Kidney epithelial cell (primary cell): ENCODE measurements around the gene FLOT1. TPM values are rescaled to one million over a fixed set of nuclear protein-coding genes. Genes with fewer than 3 reads are reported as not detected.
"Not testable (repeated sequence)": the region's sequence is repeated elsewhere in the genome, so short reads cannot be mapped to it uniquely, and the experiment has no call there.

ENCODE experiments used
- DNase-seq: peaks from one replicate; pipeline ENCODE4 v3.0.0-alpha.2; 2010; ENCODE audit warnings: low read depth
- H3K27me3 ChIP-seq: 2 replicates; pipeline ENCODE4 v1.6.0; 2011; ENCODE audit warnings: low read length; ENCODE audit not compliant: control insufficient read depth, insufficient read depth
- H3K36me3 ChIP-seq: 2 replicates; pipeline ENCODE4 v1.5.1; 2011; ENCODE audit warnings: low read length; ENCODE audit not compliant: control insufficient read depth, insufficient read depth
- H3K4me3 ChIP-seq: 2 replicates; pipeline ENCODE4 v1.5.1; 2011; ENCODE audit warnings: low read depth, mild to moderate bottlenecking, control low read depth, low read length
- total RNA-seq: library from RNA; depleted of rRNA; stranded (reverse); fragments of >200 nt; gene quantifications from 2 replicates; pipeline ENCODE4 v1.2.3, GENCODE V29; 2015
- TF ChIP-seq, protein P1 (sequence below): IDR thresholded peaks from 2 replicates; pipeline ENCODE4 v1.5.1; 2011; ENCODE audit warnings: mild to moderate bottlenecking, moderate library complexity, low read length, control low read depth, inconsistent platforms; ENCODE audit not compliant: insufficient read depth, poor library complexity, severe bottlenecking

FLOT1 gene
- total RNA-seq, 1 donor from 2014 or later: 142 TPM

- no peaks in the 10 kb centered on the region for H3K27me3 ChIP-seq
- H3K4me3 ChIP-seq: no peak overlapping the region
- TF ChIP-seq, protein P1, sequence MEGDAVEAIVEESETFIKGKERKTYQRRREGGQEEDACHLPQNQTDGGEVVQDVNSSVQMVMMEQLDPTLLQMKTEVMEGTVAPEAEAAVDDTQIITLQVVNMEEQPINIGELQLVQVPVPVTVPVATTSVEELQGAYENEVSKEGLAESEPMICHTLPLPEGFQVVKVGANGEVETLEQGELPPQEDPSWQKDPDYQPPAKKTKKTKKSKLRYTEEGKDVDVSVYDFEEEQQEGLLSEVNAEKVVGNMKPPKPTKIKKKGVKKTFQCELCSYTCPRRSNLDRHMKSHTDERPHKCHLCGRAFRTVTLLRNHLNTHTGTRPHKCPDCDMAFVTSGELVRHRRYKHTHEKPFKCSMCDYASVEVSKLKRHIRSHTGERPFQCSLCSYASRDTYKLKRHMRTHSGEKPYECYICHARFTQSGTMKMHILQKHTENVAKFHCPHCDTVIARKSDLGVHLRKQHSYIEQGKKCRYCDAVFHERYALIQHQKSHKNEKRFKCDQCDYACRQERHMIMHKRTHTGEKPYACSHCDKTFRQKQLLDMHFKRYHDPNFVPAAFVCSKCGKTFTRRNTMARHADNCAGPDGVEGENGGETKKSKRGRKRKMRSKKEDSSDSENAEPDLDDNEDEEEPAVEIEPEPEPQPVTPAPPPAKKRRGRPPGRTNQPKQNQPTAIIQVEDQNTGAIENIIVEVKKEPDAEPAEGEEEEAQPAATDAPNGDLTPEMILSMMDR: no peak
- no peak for DNase-seq
- peaks cover 6% of the 10 kb centered on the region for H3K36me3 ChIP-seq
These were observed 17.4 kb downstream of the FLOT1 start for GRCh38 chr6:30724906-30725667.

GRCh38 chr6:30723843-30724741, 18.4 kb downstream of the FLOT1 start:
- not testable (repeated sequence) for H3K4me3 ChIP-seq, H3K27me3 ChIP-seq, H3K36me3 ChIP-seq, DNase-seq

DNA sequence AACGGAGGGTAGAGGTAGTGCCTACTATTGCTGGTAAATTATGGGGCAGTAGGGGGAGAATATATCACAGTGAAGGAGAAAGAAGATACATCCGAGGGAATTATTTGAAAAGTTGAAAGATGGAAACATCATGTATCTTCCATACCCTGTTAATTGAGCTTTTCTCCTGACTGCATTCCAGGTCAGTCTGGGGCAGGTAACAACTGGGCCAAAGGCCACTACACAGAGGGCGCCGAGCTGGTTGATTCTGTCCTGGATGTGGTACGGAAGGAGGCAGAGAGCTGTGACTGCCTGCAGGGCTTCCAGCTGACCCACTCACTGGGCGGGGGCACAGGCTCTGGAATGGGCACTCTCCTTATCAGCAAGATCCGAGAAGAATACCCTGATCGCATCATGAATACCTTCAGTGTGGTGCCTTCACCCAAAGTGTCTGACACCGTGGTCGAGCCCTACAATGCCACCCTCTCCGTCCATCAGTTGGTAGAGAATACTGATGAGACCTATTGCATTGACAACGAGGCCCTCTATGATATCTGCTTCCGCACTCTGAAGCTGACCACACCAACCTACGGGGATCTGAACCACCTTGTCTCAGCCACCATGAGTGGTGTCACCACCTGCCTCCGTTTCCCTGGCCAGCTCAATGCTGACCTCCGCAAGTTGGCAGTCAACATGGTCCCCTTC, 19.2 kb downstream of the FLOT1 start:
- H3K36me3 ChIP-seq, DNase-seq, H3K27me3 ChIP-seq: not testable (repeated sequence)
- H3K4me3 ChIP-seq: peak overlapping the region; percentile 15

DNA sequence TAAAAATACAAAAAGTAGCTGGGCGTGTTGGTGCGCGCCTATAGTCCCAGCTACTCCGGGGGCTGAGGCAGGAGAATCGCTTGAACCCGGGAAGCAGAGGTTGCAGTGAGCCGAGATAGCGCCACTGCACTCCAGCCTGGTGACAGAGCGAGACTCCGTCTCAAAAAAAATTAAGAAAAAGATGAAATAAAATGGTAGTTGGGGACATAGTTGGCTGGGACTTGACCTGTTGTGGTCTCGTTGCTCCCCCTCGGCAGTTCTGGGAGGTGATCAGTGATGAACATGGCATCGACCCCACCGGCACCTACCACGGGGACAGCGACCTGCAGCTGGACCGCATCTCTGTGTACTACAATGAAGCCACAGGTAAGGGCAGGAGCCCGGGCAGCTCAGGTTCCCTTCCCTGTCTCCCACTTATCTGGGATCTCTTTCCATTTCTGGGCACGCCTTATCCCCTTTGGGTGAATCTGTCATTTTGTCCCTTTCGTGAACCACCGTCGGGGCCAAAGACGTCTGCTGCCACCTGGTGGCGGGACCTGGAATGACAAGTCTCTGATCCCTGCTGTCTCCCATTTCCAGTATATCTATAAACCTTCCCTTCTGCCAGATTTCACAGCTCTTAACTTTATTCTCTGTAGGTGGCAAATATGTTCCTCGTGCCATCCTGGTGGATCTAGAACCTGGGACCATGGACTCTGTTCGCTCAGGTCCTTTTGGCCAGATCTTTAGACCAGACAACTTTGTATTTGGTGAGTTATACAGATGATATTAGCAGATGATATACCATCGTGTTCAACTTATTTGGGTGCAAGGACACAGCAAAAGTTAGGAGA, 20.0 kb downstream of the FLOT1 start:
- Histone ChIP-seq H3K27me3 (no peaks in the 10 kb centered on the region), H3K36me3 (peaks cover 6% of the 10 kb centered on the region), H3K4me3 (peak overlapping the region; percentile 86)
- TF ChIP-seq, protein P1: peak; percentile 91
- no peak for DNase-seq

GRCh38 chr6:30722025-30722279, 20.5 kb downstream of the FLOT1 start:
- DNase-seq, H3K36me3 ChIP-seq, H3K27me3 ChIP-seq: not testable (repeated sequence)
- H3K4me3 ChIP-seq: peak overlapping the region; percentile 86

DNA sequence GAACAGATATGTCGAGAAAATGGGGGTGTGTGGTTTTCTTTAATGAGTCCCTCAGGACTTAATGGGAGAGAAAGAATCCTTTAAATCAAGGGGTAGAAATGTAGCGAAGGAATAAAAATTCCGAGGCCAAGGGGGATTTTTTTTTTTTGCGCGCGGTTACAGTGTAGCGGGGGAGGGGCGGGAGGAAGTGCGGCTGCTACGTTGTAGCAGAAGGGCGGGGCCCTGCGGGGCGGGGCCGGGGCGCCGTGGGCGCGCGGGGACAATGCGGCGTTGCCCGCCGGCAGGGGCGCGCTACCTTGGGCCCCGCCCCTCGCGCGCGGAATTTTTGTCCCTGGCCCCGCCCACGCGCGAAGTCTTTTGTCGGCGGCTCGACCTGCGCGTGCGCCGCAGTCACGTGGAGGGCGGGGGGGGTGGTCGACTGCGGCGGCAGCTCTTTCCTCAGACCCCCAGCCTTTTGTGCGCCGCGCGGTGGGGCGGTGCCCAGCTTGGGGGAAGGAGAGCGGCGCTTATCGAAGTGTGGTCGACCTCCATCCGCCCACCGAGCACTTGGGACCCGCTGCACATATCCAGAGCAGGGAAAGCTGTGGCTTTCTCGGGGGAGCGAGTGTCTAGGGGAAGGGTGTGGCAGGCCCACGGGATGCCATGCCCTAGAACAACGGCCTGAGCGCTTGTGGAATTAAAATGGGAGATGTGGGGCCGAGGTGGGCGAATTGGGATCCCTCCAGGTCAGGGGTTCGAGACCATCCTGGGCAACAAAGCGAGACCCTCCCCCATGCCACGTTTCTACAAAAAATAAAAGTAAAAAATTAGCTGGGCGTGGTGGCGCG, 21.1 kb downstream of the FLOT1 start:
- Histone ChIP-seq H3K4me3 (peak overlapping the region; percentile 86), H3K36me3 (peaks cover 6% of the 10 kb centered on the region), H3K27me3 (no peaks in the 10 kb centered on the region)
- TF ChIP-seq, protein P1: no peak
- DNase-seq: no peak
